ENCODE measurements around the gene SERBP1.
"Not testable (repeated sequence)": the region's sequence is repeated elsewhere in the genome, so short reads cannot be mapped to it uniquely, and the experiment has no call there.

SERBP1 gene

DNA sequence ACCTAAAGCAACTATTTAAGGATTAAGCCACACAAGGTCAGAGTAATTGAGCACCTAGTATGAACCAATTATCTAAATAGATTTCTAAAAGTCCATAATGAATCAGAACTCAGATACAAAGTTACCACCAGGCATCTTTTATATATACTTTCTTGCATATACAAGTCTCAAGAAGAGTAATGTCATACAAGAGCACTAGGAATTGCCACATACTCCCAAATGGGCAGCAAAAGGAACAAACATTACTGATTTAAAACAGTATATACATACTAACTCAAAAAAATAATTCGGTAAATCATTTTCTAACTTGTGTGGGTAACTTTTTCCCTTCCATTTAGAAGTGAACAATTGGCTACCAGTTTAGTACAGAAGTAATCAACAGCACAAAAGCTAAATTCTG is 22.1 kb downstream of the SERBP1 start:
- no peak for TF ChIP-seq CTCF (conservative IDR thresholded peaks at IDR 0.05; ENCODE audit: low read depth, low read length)
- no peak overlapping the region for H3K4me3 ChIP-seq (ENCODE audit: low read depth, low read length)
- DNase-seq (ENCODE audit: low read depth), result no peak

GRCh38 chr1:67407498-67407897 is 22.7 kb downstream of the SERBP1 start:
- no peak overlapping the region for H3K4me3 ChIP-seq (ENCODE audit: low read depth, low read length)
- no peak for TF ChIP-seq CTCF (conservative IDR thresholded peaks at IDR 0.05; ENCODE audit: low read depth, low read length)
- DNase-seq (ENCODE audit: low read depth), result peak; percentile 34

DNA sequence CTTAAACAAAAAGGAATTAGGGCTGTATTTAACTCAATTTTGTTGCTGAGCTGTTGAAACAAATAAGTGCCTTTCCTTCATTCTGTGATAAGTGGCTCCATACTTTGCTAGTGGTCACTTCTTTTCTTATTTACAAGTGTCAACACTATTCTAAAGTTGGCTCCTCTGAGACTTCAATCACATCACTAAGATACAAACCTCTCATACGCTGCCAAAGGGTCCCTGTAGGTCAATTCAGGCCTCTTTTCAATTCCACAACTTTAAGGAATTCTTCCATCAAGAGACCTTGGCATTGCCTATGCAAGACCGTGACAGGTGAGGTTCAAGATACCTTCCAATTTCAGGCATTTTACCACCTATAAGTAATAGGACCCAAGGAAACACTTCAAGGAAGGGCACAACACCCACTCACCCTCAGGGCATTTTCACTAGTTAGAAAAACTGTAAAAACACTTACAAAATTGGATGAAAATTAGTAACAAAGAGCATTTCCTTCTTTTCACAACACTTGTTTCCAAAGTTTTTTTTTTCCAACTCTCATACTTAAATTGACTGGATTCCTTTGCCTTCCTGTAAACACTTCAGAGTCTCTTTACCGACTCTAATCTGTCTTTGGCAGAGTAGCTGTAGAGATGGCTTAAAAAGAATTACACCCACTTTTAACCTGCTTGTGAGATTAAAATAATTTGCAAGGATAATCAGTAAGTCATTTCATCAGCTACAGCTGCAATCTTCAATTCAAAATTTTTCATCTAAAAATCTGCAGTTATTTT is 24.5 kb downstream of the SERBP1 start:
- no peak for DNase-seq (ENCODE audit: low read depth)
- no peak for TF ChIP-seq CTCF (conservative IDR thresholded peaks at IDR 0.05; ENCODE audit: low read depth, low read length)
- H3K4me3 ChIP-seq (ENCODE audit: low read depth, low read length), result no peak overlapping the region

DNA sequence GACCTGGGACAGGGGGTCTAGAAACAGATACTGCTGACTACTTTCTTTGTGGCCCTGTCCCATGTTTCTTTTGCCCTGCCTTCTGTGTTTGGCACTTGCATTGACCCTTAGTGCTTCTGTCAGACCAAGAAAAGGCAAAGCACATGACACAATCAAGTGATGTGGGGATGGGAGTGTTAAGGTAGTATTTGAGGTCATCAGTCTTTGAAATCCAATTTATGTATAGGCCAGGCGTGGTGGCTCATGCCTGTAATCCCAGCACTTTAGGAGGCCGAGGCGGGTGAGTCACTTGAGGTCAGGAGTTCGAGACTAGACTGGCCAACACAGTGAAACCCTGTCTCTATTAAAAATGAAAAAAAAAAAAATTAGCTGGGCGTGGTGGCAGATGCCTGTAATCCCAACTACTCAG is 26.0 kb downstream of the SERBP1 start:
- no peak overlapping the region for H3K4me3 ChIP-seq (ENCODE audit: low read depth, low read length)
- TF ChIP-seq CTCF (conservative IDR thresholded peaks at IDR 0.05; ENCODE audit: low read depth, low read length), result no peak
- peak; percentile 46 for DNase-seq (ENCODE audit: low read depth)

- DNase-seq (ENCODE audit: low read depth), result no peak
- TF ChIP-seq CTCF (conservative IDR thresholded peaks at IDR 0.05; ENCODE audit: low read depth, low read length), result no peak
These were observed 28.8 kb downstream of the SERBP1 start for GRCh38 chr1:67401443-67401842.

GRCh38 chr1:67400029-67400786 is 30.0 kb downstream of the SERBP1 start:
- H3K4me3 ChIP-seq (ENCODE audit: low read depth, low read length), result not testable (repeated sequence)
- peak; percentile 68 for DNase-seq (ENCODE audit: low read depth)

More at GRCh38 chr1:67401443-67401842, 28.8 kb downstream of the SERBP1 start:
- no peak overlapping the region for H3K4me3 ChIP-seq (ENCODE audit: low read depth, low read length)

DNA sequence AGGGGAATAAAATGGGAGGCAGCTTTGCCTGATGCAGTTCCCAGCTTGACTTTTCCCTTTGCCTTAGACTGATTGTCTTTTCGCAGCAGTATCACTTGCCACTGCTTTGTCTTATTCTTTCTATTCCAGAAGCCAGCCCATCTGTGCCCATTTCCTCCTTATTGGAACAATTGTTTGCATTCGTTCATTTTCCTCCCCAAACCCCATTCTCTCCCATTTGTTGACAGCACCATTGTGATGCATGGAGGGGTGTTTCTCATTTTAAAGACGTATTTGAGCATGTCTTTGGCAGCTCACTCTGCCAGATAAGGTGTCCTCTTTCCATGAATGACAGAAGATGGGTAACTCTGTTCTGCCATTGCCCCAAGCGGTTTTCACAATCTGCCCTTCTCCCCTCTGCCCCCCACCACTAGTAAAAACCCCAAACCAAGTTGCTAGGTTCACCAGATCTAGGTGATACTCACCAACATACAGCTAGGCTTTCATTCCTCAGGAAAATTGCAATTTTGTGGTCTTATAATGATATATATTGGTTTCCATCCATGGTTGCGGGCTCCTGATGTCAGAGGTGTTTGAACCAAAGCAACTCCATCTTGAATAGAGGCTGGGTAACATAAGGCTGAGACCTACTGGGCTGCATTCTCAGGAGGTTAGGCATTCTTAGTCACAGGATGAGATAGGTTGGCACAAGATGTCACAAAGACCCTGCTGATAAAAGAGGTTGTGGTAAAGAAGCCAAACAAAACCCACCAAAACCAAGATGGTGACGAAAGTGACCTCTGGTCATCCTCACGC is 30.8 kb downstream of the SERBP1 start:
- no peak for TF ChIP-seq CTCF (conservative IDR thresholded peaks at IDR 0.05; ENCODE audit: low read depth, low read length)
- H3K4me3 ChIP-seq (ENCODE audit: low read depth, low read length), result no peak overlapping the region
- DNase-seq (ENCODE audit: low read depth), result no peak

All from choroid plexus epithelial cell (primary cell).